Measurements from ENCODE around the gene GJD4. TPM values are rescaled to one million over a fixed set of nuclear protein-coding genes. Genes with fewer than 3 reads are reported as not detected.

GJD4 gene
- total RNA-seq, 1 donor from 2014 or later, result 0.48 TPM

DNA sequence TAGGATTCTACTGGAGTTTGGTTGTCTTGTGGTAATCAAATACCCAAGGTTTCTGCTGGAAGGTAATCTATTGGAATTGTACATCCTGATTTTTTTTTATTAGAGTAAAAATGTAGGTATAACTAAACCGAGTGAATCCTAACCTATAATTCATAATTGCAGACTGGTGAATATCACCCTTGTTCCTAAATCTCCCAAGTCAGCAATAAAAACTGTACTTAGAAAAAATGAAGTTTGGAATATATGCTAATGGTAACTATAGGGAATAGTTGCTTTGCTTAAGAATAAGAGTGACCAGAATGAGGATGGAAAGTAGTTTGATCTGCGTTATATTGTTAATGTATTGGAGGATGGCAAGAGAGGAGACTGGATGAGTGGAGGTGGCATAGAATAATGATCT is 47.7 kb downstream of the GJD4 start:
- DNase-seq (ENCODE audit: low spot score), result no peak

DNA sequence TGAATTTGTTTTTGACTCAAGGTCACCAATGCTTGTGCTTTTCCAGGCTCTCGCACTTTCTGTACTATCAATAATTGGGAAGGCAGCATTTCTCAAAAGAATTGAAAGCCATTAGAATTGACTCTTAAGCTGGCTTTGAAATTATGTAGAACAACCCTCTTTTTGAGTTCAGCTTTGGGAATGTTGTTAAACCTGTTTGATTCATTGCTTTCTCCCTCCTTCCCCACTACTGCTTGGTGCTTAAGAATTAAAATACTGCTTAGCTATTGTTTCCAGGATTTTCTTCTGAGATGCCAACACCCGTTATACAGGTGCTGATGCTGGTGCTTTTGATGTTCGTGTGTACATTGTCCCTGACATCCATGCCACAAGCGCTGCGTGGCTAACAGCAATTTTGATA is 52.5 kb downstream of the GJD4 start:
- DNase-seq (ENCODE audit: low spot score), result peak; percentile 17

Other genes with a start within 250 kb of the GJD4 start
- gene FZD8, start 37.0 kb downstream of the GJD4 start, total RNA-seq (ENCODE audit: insufficient read depth, low replicate concordance), result 22.9 TPM

Measured in umbilical cord (tissue), 2 donors.